Measurements from ENCODE around the gene LILRA1. TPM values are rescaled to one million over a fixed set of nuclear protein-coding genes. Genes with fewer than 3 reads are reported as not detected.
A peak's percentile ranks its signal among the peaks of the same experiment; 100 is the strongest.

LILRA1 gene
- total RNA-seq, 6 donors from 2014 or later, result 0.69 to 14.5 (median 4.0) TPM

DNA sequence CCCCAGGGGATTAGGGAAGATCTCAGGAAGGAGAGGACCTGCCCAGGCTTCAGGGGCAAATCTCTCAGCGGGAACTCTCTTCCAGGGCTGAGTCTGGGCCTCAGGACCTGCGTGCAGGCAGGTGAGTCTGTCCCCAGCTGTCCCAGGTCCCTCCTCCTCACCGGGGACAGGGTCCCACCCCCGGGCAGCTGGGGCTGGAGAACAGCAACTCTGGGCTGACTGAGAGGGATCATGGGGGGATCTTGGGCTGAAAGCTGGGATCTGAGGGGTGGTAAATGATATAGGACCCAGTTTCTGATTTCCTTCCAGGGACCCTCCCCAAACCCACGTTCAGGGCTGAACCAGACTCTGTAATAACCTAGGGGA, 14.3 kb downstream of the LILRA1 start:
- no peak for DNase-seq
- TF ChIP-seq, protein P1, sequence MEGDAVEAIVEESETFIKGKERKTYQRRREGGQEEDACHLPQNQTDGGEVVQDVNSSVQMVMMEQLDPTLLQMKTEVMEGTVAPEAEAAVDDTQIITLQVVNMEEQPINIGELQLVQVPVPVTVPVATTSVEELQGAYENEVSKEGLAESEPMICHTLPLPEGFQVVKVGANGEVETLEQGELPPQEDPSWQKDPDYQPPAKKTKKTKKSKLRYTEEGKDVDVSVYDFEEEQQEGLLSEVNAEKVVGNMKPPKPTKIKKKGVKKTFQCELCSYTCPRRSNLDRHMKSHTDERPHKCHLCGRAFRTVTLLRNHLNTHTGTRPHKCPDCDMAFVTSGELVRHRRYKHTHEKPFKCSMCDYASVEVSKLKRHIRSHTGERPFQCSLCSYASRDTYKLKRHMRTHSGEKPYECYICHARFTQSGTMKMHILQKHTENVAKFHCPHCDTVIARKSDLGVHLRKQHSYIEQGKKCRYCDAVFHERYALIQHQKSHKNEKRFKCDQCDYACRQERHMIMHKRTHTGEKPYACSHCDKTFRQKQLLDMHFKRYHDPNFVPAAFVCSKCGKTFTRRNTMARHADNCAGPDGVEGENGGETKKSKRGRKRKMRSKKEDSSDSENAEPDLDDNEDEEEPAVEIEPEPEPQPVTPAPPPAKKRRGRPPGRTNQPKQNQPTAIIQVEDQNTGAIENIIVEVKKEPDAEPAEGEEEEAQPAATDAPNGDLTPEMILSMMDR (IDR thresholded peaks at IDR 0.05), result no peak
- no peak for TF ChIP-seq EP300 (IDR thresholded peaks at IDR 0.05)
- ATAC-seq (ENCODE audit: low FRiP score in 2 of 2), result no peak
- 50 to 87% methylated on average over 1 to 5 of the region's 5 CpGs for WGBS, 2 donors
- Histone ChIP-seq H3K27me3 (no peaks in the 10 kb centered on the region), H3K36me3 (no peaks in the 10 kb centered on the region), H3K4me3 (no peak overlapping the region), H3K9me3 (peaks cover 0 to 6% (median 0%) of the 10 kb centered on the region in 4 donors), H3K4me1 (no peaks in the 10 kb centered on the region), H3K27ac (no peak overlapping the region)

DNA sequence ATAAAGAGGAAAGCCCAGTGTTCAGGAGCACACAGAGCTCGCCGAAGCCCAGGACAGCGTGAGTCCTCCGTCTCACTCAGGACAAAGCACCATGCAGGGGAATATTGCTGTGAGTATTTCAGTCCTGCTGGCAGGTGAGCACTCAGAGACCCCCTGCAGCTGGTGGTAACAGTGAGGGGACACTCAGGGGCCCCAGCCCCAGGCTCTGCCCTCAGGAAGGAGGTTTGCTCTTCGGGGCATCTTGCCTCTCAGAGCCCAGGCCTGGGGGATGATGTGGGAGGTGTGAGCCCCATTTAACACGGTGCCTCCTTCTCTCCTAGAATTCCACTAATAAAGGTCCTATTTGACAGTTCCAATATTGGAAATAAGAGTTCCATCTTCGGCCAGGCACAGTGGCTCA, 14.8 kb downstream of the LILRA1 start:
- Histone ChIP-seq H3K27ac (no peak overlapping the region), H3K9me3 (peaks cover 0 to 6% (median 0%) of the 10 kb centered on the region in 4 donors), H3K4me3 (no peak overlapping the region), H3K36me3 (no peaks in the 10 kb centered on the region), H3K4me1 (no peaks in the 10 kb centered on the region), H3K27me3 (no peaks in the 10 kb centered on the region)
- DNase-seq (no peak), ATAC-seq (ENCODE audit: low FRiP score in 2 of 2) (peak in 1 of 2 donors; percentile 16)
- WGBS, 2 donors, result 90 to 92% methylated on average over 7 of the region's 7 CpGs
- TF ChIP-seq POLR2AphosphoS5 (IDR thresholded peaks at IDR 0.05) (no peak), POLR2A (IDR thresholded peaks at IDR 0.05) (no peak), EP300 (IDR thresholded peaks at IDR 0.05) (no peak)
- TF ChIP-seq, protein P1 (IDR thresholded peaks at IDR 0.05), result no peak

DNA sequence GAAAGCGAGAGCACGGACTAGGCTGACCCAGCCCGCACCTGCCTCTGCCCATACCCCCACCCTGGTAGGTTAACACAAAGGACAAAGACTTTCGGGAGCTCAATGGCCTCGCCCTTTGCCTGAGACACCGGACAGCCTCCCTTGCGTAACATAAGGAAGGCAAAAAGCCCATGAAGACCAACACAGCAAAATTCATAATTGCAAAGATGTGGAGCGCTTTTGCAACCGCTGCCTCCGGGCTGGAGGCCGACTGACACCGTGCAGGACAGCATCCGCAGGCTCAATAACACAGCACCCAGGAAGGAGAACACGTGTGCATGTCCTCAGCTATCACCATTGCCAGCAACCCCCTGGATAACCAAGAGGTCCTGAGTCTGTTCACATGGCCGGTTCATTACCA, 15.4 kb downstream of the LILRA1 start:
- Histone ChIP-seq H3K27me3 (no peaks in the 10 kb centered on the region), H3K9me3 (peaks cover 0 to 6% (median 0%) of the 10 kb centered on the region in 4 donors), H3K4me3 (no peak overlapping the region), H3K27ac (no peak overlapping the region), H3K36me3 (no peaks in the 10 kb centered on the region), H3K4me1 (no peaks in the 10 kb centered on the region)
- DNase-seq (no peak), ATAC-seq (ENCODE audit: low FRiP score in 2 of 2) (no peak)
- TF ChIP-seq POLR2AphosphoS5 (IDR thresholded peaks at IDR 0.05), result no peak
- TF ChIP-seq EP300 (IDR thresholded peaks at IDR 0.05), result no peak
- TF ChIP-seq, protein P1 (IDR thresholded peaks at IDR 0.05), result no peak
- TF ChIP-seq POLR2A (IDR thresholded peaks at IDR 0.05), result no peak
- WGBS, 2 donors, result 73 to 81% methylated on average over 14 to 15 of the region's 15 CpGs

DNA sequence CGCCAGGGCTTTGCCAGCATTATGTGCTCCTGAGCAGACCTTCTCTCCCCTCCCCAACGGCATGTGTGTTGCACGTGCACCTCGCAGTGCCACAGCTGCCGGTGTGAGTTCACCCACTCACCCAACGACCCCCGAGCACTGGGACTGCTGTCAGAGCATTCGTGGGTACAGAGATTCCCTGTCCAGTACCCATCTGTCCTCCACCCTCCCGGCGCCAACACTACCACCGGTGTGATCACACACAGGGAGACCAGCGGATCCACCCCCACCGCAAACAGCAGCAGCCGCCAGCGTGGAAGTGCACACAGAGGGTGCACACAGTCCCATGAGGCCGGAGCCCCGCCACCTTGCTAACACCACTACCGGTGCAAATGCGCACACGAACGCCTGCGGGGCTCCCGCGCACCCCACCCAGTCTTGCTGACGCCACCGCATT, 15.9 kb downstream of the LILRA1 start:
- TF ChIP-seq POLR2A (IDR thresholded peaks at IDR 0.05) (no peak), POLR2AphosphoS5 (IDR thresholded peaks at IDR 0.05) (no peak), EP300 (IDR thresholded peaks at IDR 0.05) (no peak)
- TF ChIP-seq, protein P1 (IDR thresholded peaks at IDR 0.05), result no peak
- peaks cover 0 to 6% (median 0%) of the 10 kb centered on the region in 4 donors for H3K9me3 ChIP-seq
- no peaks in the 10 kb centered on the region for H3K27me3 ChIP-seq
- no peak overlapping the region for H3K27ac ChIP-seq
- no peaks in the 10 kb centered on the region for H3K36me3 ChIP-seq
- H3K4me1 ChIP-seq, result no peaks in the 10 kb centered on the region
- no peak for ATAC-seq (ENCODE audit: low FRiP score in 2 of 2)
- 91 to 96% methylated on average over 5 to 26 of the region's 26 CpGs for whole genome bisulfite sequencing, 2 donors
- H3K4me3 ChIP-seq, result no peak overlapping the region
- DNase-seq, result peak in 1 of 2 donors; percentile 52

DNA sequence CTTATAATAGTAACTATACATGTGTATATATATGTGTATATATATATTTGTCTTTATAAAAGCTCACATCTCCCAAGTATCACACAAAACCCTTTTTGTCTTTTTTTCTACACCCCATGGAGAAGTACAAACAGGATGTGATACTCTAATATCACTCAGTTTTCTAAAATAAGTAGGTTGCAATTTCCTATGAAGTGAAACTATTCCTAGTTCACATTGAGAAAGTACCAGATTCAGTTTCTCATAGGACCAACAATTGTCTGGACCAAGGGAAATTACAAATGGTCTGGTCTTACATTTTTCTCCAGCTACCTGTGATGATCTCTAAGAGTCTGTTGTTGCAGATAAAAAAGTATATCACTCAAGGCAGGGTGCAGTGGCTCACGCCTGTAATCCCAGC, 19.0 kb downstream of the LILRA1 start:
- Histone ChIP-seq H3K27me3 (no peaks in the 10 kb centered on the region), H3K36me3 (no peaks in the 10 kb centered on the region), H3K4me3 (no peak overlapping the region), H3K27ac (no peak overlapping the region), H3K4me1 (no peaks in the 10 kb centered on the region), H3K9me3 (no peaks in the 10 kb centered on the region)
- no peak for DNase-seq
- no peak for ATAC-seq (ENCODE audit: low FRiP score in 2 of 2)
- WGBS, 2 donors, result 83 to 85% methylated on average over 1 of the region's 1 CpG
- TF ChIP-seq, protein P1 (IDR thresholded peaks at IDR 0.05), result no peak
- no peak for TF ChIP-seq POLR2AphosphoS5 (IDR thresholded peaks at IDR 0.05)
- no peak for TF ChIP-seq POLR2A (IDR thresholded peaks at IDR 0.05)
- TF ChIP-seq EP300 (IDR thresholded peaks at IDR 0.05), result no peak

All from upper lobe of left lung (tissue), 6 donors.